HFF-Myc (cell line): ENCODE measurements around the gene KCNH5.

Source experiments
- DNase-seq: peaks from one replicate; pipeline ENCODE4 v3.0.0-alpha.2; 2011; ENCODE audit warnings: low read depth; ENCODE audit errors: extremely low read depth
- H3K4me3 ChIP-seq: replicated peaks from 2 replicates; pipeline ENCODE4 v1.5.1; 2011; ENCODE audit warnings: low read depth, mild to moderate bottlenecking, control low read depth, low read length
- TF ChIP-seq, protein P1 (sequence below): IDR thresholded peaks from 2 replicates; pipeline ENCODE4 v1.5.1; 2012; ENCODE audit warnings: mild to moderate bottlenecking, low read depth, low read length, control low read depth; ENCODE audit errors: missing control alignments

KCNH5 gene

GRCh38 chr14:62655166-62655565 lies 390.1 kb downstream of the KCNH5 start:
- no peak for DNase-seq
- TF ChIP-seq, protein P1, sequence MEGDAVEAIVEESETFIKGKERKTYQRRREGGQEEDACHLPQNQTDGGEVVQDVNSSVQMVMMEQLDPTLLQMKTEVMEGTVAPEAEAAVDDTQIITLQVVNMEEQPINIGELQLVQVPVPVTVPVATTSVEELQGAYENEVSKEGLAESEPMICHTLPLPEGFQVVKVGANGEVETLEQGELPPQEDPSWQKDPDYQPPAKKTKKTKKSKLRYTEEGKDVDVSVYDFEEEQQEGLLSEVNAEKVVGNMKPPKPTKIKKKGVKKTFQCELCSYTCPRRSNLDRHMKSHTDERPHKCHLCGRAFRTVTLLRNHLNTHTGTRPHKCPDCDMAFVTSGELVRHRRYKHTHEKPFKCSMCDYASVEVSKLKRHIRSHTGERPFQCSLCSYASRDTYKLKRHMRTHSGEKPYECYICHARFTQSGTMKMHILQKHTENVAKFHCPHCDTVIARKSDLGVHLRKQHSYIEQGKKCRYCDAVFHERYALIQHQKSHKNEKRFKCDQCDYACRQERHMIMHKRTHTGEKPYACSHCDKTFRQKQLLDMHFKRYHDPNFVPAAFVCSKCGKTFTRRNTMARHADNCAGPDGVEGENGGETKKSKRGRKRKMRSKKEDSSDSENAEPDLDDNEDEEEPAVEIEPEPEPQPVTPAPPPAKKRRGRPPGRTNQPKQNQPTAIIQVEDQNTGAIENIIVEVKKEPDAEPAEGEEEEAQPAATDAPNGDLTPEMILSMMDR: no peak

GRCh38 chr14:62654641-62655040 lies 390.6 kb downstream of the KCNH5 start:
- DNase-seq: no peak
- no peak overlapping the region for H3K4me3 ChIP-seq
- TF ChIP-seq, protein P1: no peak

More at GRCh38 chr14:62655166-62655565, 390.1 kb downstream of the KCNH5 start:
- H3K4me3 ChIP-seq: no peak overlapping the region
